GM12875 (cell line): Measurements from ENCODE around the gene HOMEZ.

ENCODE experiments used
- H3K4me3 ChIP-seq: one replicate; pipeline ENCODE4 v1.5.1; 2011; ENCODE audit warnings: low read depth, low read length, control low read depth
- CTCF ChIP-seq: IDR thresholded peaks from 2 replicates; pipeline ENCODE4 v1.5.1; 2011; ENCODE audit warnings: low read depth, mild to moderate bottlenecking, control low read depth, inconsistent platforms, low read length, moderate library complexity, borderline replicate concordance; ENCODE audit not compliant: insufficient read depth

Gene HOMEZ

GRCh38 chr14:23324455-23324846 lies 38.5 kb upstream of the HOMEZ start:
- H3K4me3 ChIP-seq: no peak overlapping the region

GRCh38 chr14:23323838-23324454 lies 38.0 kb upstream of the HOMEZ start:
- H3K4me3 ChIP-seq: no peak overlapping the region
- no peak for TF ChIP-seq CTCF

More at GRCh38 chr14:23324455-23324846, 38.5 kb upstream of the HOMEZ start:
- no peak for TF ChIP-seq CTCF

GRCh38 chr14:23322568-23323517 lies 36.9 kb upstream of the HOMEZ start:
- peak overlapping the region; percentile 54 for H3K4me3 ChIP-seq
- no peak for TF ChIP-seq CTCF

- TF ChIP-seq CTCF: no peak
- H3K4me3 ChIP-seq: peak overlapping the region; percentile 54
Measured at GRCh38 chr14:23321572-23322547, 35.9 kb upstream of the HOMEZ start.

GRCh38 chr14:23320584-23321571 lies 34.9 kb upstream of the HOMEZ start, which contains the start of gene PABPN1:
PABPN1 (plus strand) TSS chr14:23321457; CDS start chr14:23321470, 13 bp downstream.
- no peak for TF ChIP-seq CTCF

More at GRCh38 chr14:23320584-23321571, 34.9 kb upstream of the HOMEZ start, which contains the start of gene PABPN1:
- H3K4me3 ChIP-seq: peak within 1 kb of the TSS; percentile 54
